IgD-negative memory B cell (primary cell): ENCODE data around the gene METTL8. TPM values are rescaled to one million over a fixed set of nuclear protein-coding genes. Genes with fewer than 3 reads are reported as not detected.

ENCODE experiments used
- H3K27ac Mint-ChIP-seq, 3 donors: one replicate each; pipeline ENCODE4 v1.8.0; 2020 to 2022; ENCODE audit warnings: mild to moderate bottlenecking in 3 of 3, mixed read lengths in 3 of 3, moderate library complexity in 1 of 3
- H3K27me3 Mint-ChIP-seq: one replicate; pipeline ENCODE4 v1.8.0; 2021; ENCODE audit warnings: mixed read lengths
- H3K36me3 Mint-ChIP-seq: one replicate; pipeline ENCODE4 v1.8.0; 2020; ENCODE audit warnings: mild to moderate bottlenecking, mixed read lengths
- H3K4me1 Mint-ChIP-seq, 3 donors: one replicate each; pipeline ENCODE4 v1.8.0; 2020 to 2022; ENCODE audit warnings: mixed read lengths in 3 of 3, mild to moderate bottlenecking in 1 of 3
- H3K4me3 Mint-ChIP-seq, 4 donors: one replicate each; pipeline ENCODE4 v1.8.0; 2020 to 2022; ENCODE audit warnings: mild to moderate bottlenecking in 4 of 4, mixed read lengths in 4 of 4, moderate library complexity in 3 of 4
- H3K9me3 Mint-ChIP-seq, 3 donors: one replicate each; pipeline ENCODE4 v1.8.0; 2020 to 2021; ENCODE audit warnings: mixed read lengths in 3 of 3, mild to moderate bottlenecking in 1 of 3
- polyA plus RNA-seq: library from polyadenylated mRNA; unstranded; fragments of 300-500 nt; fragmentation: Illumina TruSeq; gene quantifications from one replicate; pipeline ENCODE4 v1.2.3, GENCODE V29; 2021

Gene METTL8
- polyA plus RNA-seq: 99.3 TPM

- Mint-ChIP-seq H3K4me1 (peaks cover 17 to 23% (median 23%) of the 10 kb centered on the region in 3 donors), H3K9me3 (peaks cover 0 to 5% (median 0%) of the 10 kb centered on the region in 3 donors), H3K27me3 (no peaks in the 10 kb centered on the region), H3K4me3 (peak within 1 kb of the TSS; percentile 80 to 99 (median 94)), H3K36me3 (peaks cover 15% of the 10 kb centered on the region), H3K27ac (peak within 1 kb of the TSS; percentile 64 to 92 (median 92))
Measured at GRCh38 chr2:171433763-171434012, at the start of gene METTL8. METTL8 (minus strand) TSS chr2:171433990; CDS start chr2:171392185, 41,805 bp downstream.

- Mint-ChIP-seq H3K27me3 (no peaks in the 10 kb centered on the region), H3K9me3 (peaks cover 0 to under 1% (median 0%) of the 10 kb centered on the region in 3 donors), H3K36me3 (peaks cover 8% of the 10 kb centered on the region), H3K4me1 (no peaks in the 10 kb centered on the region), H3K27ac (peak overlapping the region in 1 of 3 donors; percentile 85), H3K4me3 (no peak overlapping the region)
Measured at GRCh38 chr2:171482877-171483276, 49.1 kb upstream of the METTL8 start.

- Mint-ChIP-seq H3K27ac (no peak overlapping the region), H3K27me3 (no peaks in the 10 kb centered on the region), H3K36me3 (peaks cover 8% of the 10 kb centered on the region), H3K4me1 (no peaks in the 10 kb centered on the region), H3K9me3 (no peaks in the 10 kb centered on the region), H3K4me3 (no peak overlapping the region)
Measured at GRCh38 chr2:171482308-171482707, 48.5 kb upstream of the METTL8 start.

GRCh38 chr2:171480908-171481307 lies 47.1 kb upstream of the METTL8 start:
- no peaks in the 10 kb centered on the region for H3K4me1 Mint-ChIP-seq
- no peaks in the 10 kb centered on the region for H3K9me3 Mint-ChIP-seq
- H3K4me3 Mint-ChIP-seq: no peak overlapping the region
- H3K27me3 Mint-ChIP-seq: no peaks in the 10 kb centered on the region
- peaks cover 5% of the 10 kb centered on the region for H3K36me3 Mint-ChIP-seq
- H3K27ac Mint-ChIP-seq: peak overlapping the region in 1 of 3 donors; percentile 4

GRCh38 chr2:171479154-171479814 lies 45.5 kb upstream of the METTL8 start:
- Mint-ChIP-seq H3K27me3 (no peaks in the 10 kb centered on the region), H3K4me3 (no peak overlapping the region), H3K36me3 (peaks cover 7% of the 10 kb centered on the region), H3K27ac (no peak overlapping the region), H3K4me1 (no peaks in the 10 kb centered on the region), H3K9me3 (no peaks in the 10 kb centered on the region)

- Mint-ChIP-seq H3K27me3 (no peaks in the 10 kb centered on the region), H3K27ac (peak overlapping the region in 1 of 3 donors; percentile 6), H3K36me3 (peaks cover 8% of the 10 kb centered on the region), H3K4me3 (no peak overlapping the region), H3K9me3 (no peaks in the 10 kb centered on the region), H3K4me1 (no peaks in the 10 kb centered on the region)
Measured at GRCh38 chr2:171478345-171478744, 44.6 kb upstream of the METTL8 start.

- Mint-ChIP-seq H3K27ac (no peak overlapping the region), H3K36me3 (peaks cover 11% of the 10 kb centered on the region), H3K4me3 (no peak overlapping the region), H3K27me3 (no peaks in the 10 kb centered on the region), H3K9me3 (no peaks in the 10 kb centered on the region), H3K4me1 (peaks cover 0 to 1% (median 0%) of the 10 kb centered on the region in 3 donors)
Measured at GRCh38 chr2:171475979-171476378, 42.2 kb upstream of the METTL8 start.

GRCh38 chr2:171470129-171470528 lies 36.3 kb upstream of the METTL8 start:
- Mint-ChIP-seq H3K36me3 (peaks cover 9% of the 10 kb centered on the region), H3K9me3 (no peaks in the 10 kb centered on the region), H3K27me3 (no peaks in the 10 kb centered on the region), H3K27ac (no peak overlapping the region), H3K4me3 (no peak overlapping the region), H3K4me1 (peaks cover 0 to 1% (median 0%) of the 10 kb centered on the region in 3 donors)

GRCh38 chr2:171469176-171469575 lies 35.4 kb upstream of the METTL8 start:
- no peaks in the 10 kb centered on the region for H3K27me3 Mint-ChIP-seq
- peaks cover 6% of the 10 kb centered on the region for H3K36me3 Mint-ChIP-seq
- no peak overlapping the region for H3K27ac Mint-ChIP-seq
- H3K4me1 Mint-ChIP-seq: peaks cover 0 to 1% (median 0%) of the 10 kb centered on the region in 3 donors
- no peaks in the 10 kb centered on the region for H3K9me3 Mint-ChIP-seq
- no peak overlapping the region for H3K4me3 Mint-ChIP-seq

GRCh38 chr2:171460537-171460936 lies 26.7 kb upstream of the METTL8 start:
- no peaks in the 10 kb centered on the region for H3K4me1 Mint-ChIP-seq
- H3K9me3 Mint-ChIP-seq: no peaks in the 10 kb centered on the region
- H3K27me3 Mint-ChIP-seq: no peaks in the 10 kb centered on the region
- H3K4me3 Mint-ChIP-seq: no peak overlapping the region
- H3K27ac Mint-ChIP-seq: no peak overlapping the region
- H3K36me3 Mint-ChIP-seq: peaks cover 19% of the 10 kb centered on the region

GRCh38 chr2:171459498-171459897 lies 25.7 kb upstream of the METTL8 start:
- Mint-ChIP-seq H3K36me3 (peaks cover 20% of the 10 kb centered on the region), H3K4me3 (no peak overlapping the region), H3K27me3 (no peaks in the 10 kb centered on the region), H3K9me3 (peaks cover 0 to 3% (median 0%) of the 10 kb centered on the region in 3 donors), H3K4me1 (no peaks in the 10 kb centered on the region), H3K27ac (no peak overlapping the region)

GRCh38 chr2:171452773-171453172 lies 19.0 kb upstream of the METTL8 start:
- Mint-ChIP-seq H3K27ac (no peak overlapping the region), H3K4me1 (peaks cover 0 to 2% (median 0%) of the 10 kb centered on the region in 3 donors), H3K36me3 (peaks cover 22% of the 10 kb centered on the region), H3K27me3 (no peaks in the 10 kb centered on the region), H3K9me3 (peaks cover 0 to 3% (median 0%) of the 10 kb centered on the region in 3 donors), H3K4me3 (no peak overlapping the region)

GRCh38 chr2:171451074-171451473 lies 17.3 kb upstream of the METTL8 start:
- peaks cover 0 to 2% (median 0%) of the 10 kb centered on the region in 3 donors for H3K4me1 Mint-ChIP-seq
- H3K27ac Mint-ChIP-seq: no peak overlapping the region
- H3K27me3 Mint-ChIP-seq: no peaks in the 10 kb centered on the region
- peaks cover 16% of the 10 kb centered on the region for H3K36me3 Mint-ChIP-seq
- peaks cover 0 to 3% (median 0%) of the 10 kb centered on the region in 3 donors for H3K9me3 Mint-ChIP-seq
- no peak overlapping the region for H3K4me3 Mint-ChIP-seq

- Mint-ChIP-seq H3K27me3 (no peaks in the 10 kb centered on the region), H3K27ac (no peak overlapping the region), H3K36me3 (peaks cover 4% of the 10 kb centered on the region), H3K4me3 (no peak overlapping the region), H3K9me3 (no peaks in the 10 kb centered on the region), H3K4me1 (no peaks in the 10 kb centered on the region)
Measured at GRCh38 chr2:171447675-171448074, 13.9 kb upstream of the METTL8 start.

GRCh38 chr2:171441470-171441869 lies 7.7 kb upstream of the METTL8 start:
- no peak overlapping the region for H3K27ac Mint-ChIP-seq
- no peaks in the 10 kb centered on the region for H3K9me3 Mint-ChIP-seq
- H3K36me3 Mint-ChIP-seq: peaks cover 11% of the 10 kb centered on the region
- H3K27me3 Mint-ChIP-seq: no peaks in the 10 kb centered on the region
- H3K4me3 Mint-ChIP-seq: peak overlapping the region in 1 of 4 donors; percentile 29
- peaks cover 0 to 14% (median 5%) of the 10 kb centered on the region in 3 donors for H3K4me1 Mint-ChIP-seq

GRCh38 chr2:171436307-171436706 lies 2.5 kb upstream of the METTL8 start:
- Mint-ChIP-seq H3K4me1 (peaks cover 21 to 26% (median 23%) of the 10 kb centered on the region in 3 donors), H3K4me3 (peak overlapping the region in 2 of 4 donors; percentile 32 to 80), H3K27ac (no peak overlapping the region), H3K36me3 (peaks cover 13% of the 10 kb centered on the region), H3K9me3 (no peaks in the 10 kb centered on the region), H3K27me3 (no peaks in the 10 kb centered on the region)
